Measurements from ENCODE around the gene IRF2BP1. TPM values are rescaled to one million over a fixed set of nuclear protein-coding genes. Genes with fewer than 3 reads are reported as not detected.

The IRF2BP1 gene
- total and polyA plus RNA-seq, 2 of the 13 experiments (the other 11 are each of a cell fraction or from before 2014, with no cell fraction given) = 4.3 to 14.3 TPM

DNA sequence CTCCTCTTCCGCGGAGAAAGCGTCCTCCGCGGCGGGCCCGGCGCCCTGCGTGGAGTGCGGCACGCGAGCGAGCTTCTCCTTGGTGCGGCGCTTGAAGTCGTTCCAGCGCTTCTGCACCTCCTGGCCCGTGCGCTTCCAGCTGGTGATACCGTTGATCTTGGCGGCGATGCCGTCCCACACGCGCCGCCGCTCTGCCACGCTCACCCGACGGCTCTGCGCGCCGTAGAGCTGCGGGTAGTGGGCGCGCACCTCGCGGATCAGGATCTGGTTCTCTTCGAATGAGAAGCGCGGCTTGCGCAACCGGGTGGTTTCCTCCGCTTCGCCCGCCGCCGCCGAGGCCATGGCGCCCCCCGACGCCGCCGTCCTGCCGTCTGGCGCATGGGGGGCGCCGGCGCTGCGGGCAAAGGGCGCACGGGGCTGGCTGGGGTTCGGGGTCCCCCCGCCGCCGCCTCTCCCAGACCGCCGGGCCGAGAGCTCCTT, 15.5 kb upstream of the IRF2BP1 start (continued):
- TF ChIP-seq, protein P1, sequence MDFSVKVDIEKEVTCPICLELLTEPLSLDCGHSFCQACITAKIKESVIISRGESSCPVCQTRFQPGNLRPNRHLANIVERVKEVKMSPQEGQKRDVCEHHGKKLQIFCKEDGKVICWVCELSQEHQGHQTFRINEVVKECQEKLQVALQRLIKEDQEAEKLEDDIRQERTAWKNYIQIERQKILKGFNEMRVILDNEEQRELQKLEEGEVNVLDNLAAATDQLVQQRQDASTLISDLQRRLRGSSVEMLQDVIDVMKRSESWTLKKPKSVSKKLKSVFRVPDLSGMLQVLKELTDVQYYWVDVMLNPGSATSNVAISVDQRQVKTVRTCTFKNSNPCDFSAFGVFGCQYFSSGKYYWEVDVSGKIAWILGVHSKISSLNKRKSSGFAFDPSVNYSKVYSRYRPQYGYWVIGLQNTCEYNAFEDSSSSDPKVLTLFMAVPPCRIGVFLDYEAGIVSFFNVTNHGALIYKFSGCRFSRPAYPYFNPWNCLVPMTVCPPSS (IDR thresholded peaks at IDR 0.05) = no peak
- TF ChIP-seq ZNF703 (CRISPR knock-in tag; IDR thresholded peaks at IDR 0.05; ENCODE audit: borderline replicate concordance) = no peak
- TF ChIP-seq HINFP (CRISPR knock-in tag; IDR thresholded peaks at IDR 0.05; ENCODE audit: low read depth) = no peak
- TF ChIP-seq BATF2 (CRISPR knock-in tag; IDR thresholded peaks at IDR 0.05) = no peak
- TF ChIP-seq ZNF3 (CRISPR knock-in tag; IDR thresholded peaks at IDR 0.05) = no peak
- TF ChIP-seq ARID4A (CRISPR knock-in tag; IDR thresholded peaks at IDR 0.05; ENCODE audit: borderline replicate concordance) = no peak
- TF ChIP-seq SMC3 (IDR thresholded peaks at IDR 0.05; ENCODE audit: low read length) = no peak
- TF ChIP-seq, protein P2, sequence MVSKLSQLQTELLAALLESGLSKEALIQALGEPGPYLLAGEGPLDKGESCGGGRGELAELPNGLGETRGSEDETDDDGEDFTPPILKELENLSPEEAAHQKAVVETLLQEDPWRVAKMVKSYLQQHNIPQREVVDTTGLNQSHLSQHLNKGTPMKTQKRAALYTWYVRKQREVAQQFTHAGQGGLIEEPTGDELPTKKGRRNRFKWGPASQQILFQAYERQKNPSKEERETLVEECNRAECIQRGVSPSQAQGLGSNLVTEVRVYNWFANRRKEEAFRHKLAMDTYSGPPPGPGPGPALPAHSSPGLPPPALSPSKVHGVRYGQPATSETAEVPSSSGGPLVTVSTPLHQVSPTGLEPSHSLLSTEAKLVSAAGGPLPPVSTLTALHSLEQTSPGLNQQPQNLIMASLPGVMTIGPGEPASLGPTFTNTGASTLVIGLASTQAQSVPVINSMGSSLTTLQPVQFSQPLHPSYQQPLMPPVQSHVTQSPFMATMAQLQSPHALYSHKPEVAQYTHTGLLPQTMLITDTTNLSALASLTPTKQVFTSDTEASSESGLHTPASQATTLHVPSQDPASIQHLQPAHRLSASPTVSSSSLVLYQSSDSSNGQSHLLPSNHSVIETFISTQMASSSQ (IDR thresholded peaks at IDR 0.05; ENCODE audit: low read depth) = no peak
- TF ChIP-seq, protein P2 (CRISPR knock-in tag; IDR thresholded peaks at IDR 0.05; ENCODE audit: borderline replicate concordance) = no peak
- TF ChIP-seq NPAS2 (CRISPR knock-in tag; IDR thresholded peaks at IDR 0.05; ENCODE audit: borderline replicate concordance) = no peak
- no peak for TF ChIP-seq ZNF878 (CRISPR knock-in tag; IDR thresholded peaks at IDR 0.05)
- TF ChIP-seq ZNF224 (CRISPR knock-in tag; IDR thresholded peaks at IDR 0.05) = no peak
- TF ChIP-seq MTA1 (CRISPR knock-in tag; IDR thresholded peaks at IDR 0.05; ENCODE audit: borderline replicate concordance) = peak; percentile 67; the same call in 1 of the 2 replicates
- TF ChIP-seq RBFOX2 (IDR thresholded peaks at IDR 0.05; ENCODE audit: low read depth, low read length) = peak; percentile 62
- TF ChIP-seq, protein P3, sequence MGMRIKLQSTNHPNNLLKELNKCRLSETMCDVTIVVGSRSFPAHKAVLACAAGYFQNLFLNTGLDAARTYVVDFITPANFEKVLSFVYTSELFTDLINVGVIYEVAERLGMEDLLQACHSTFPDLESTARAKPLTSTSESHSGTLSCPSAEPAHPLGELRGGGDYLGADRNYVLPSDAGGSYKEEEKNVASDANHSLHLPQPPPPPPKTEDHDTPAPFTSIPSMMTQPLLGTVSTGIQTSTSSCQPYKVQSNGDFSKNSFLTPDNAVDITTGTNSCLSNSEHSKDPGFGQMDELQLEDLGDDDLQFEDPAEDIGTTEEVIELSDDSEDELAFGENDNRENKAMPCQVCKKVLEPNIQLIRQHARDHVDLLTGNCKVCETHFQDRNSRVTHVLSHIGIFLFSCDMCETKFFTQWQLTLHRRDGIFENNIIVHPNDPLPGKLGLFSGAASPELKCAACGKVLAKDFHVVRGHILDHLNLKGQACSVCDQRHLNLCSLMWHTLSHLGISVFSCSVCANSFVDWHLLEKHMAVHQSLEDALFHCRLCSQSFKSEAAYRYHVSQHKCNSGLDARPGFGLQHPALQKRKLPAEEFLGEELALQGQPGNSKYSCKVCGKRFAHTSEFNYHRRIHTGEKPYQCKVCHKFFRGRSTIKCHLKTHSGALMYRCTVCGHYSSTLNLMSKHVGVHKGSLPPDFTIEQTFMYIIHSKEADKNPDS (CRISPR knock-in tag; IDR thresholded peaks at IDR 0.05) = no peak
- TF ChIP-seq ZNF768 (CRISPR knock-in tag; IDR thresholded peaks at IDR 0.05) = peak; percentile 68; the same call in 1 of the 2 replicates

Data from HepG2 (cell line).